Glomerular endothelial cell (primary cell): ENCODE measurements around the gene SPC25. TPM values are rescaled to one million over a fixed set of nuclear protein-coding genes. Genes with fewer than 3 reads are reported as not detected.
"Not testable (repeated sequence)": the region's sequence is repeated elsewhere in the genome, so short reads cannot be mapped to it uniquely, and the experiment has no call there.

Experiments
- DNase-seq: peaks from one replicate; pipeline ENCODE4 v3.0.0-alpha.2; 2011; ENCODE audit warnings: low read depth, low spot score; ENCODE audit errors: extremely low read depth
- total RNA-seq: library from RNA; depleted of rRNA; stranded (reverse); fragments of >200 nt; gene quantifications from 2 replicates; pipeline ENCODE4 v1.2.3, GENCODE V29; 2015

Gene SPC25
- total RNA-seq, result 1.6 and 6.4 TPM in 2 replicates

- DNase-seq, result peak; percentile 72
Observed at GRCh38 chr2:168890006-168890782, at the start of gene SPC25. TSS of gene SPC25 (minus strand) at chr2:168890430. CDS start at chr2:168889519, 911 bp downstream.

- DNase-seq, result no peak
Observed at GRCh38 chr2:168939918-168940317, 49.7 kb upstream of the SPC25 start.

- no peak for DNase-seq
Observed at GRCh38 chr2:168939061-168939460, 48.8 kb upstream of the SPC25 start.

- no peak for DNase-seq
Observed at GRCh38 chr2:168935810-168936581, 45.8 kb upstream of the SPC25 start.

GRCh38 chr2:168934826-168935225 is 44.6 kb upstream of the SPC25 start:
- DNase-seq, result no peak

- DNase-seq, result not testable (repeated sequence)
Observed at GRCh38 chr2:168932174-168932573, 41.9 kb upstream of the SPC25 start.

GRCh38 chr2:168930242-168930641 is 40.0 kb upstream of the SPC25 start:
- no peak for DNase-seq

GRCh38 chr2:168929031-168929430 is 38.8 kb upstream of the SPC25 start:
- no peak for DNase-seq

- no peak for DNase-seq
Observed at GRCh38 chr2:168928113-168928831, 38.0 kb upstream of the SPC25 start.

GRCh38 chr2:168926621-168927386 is 36.6 kb upstream of the SPC25 start:
- no peak for DNase-seq

GRCh38 chr2:168920504-168921157 is 30.4 kb upstream of the SPC25 start:
- peak; percentile 18 for DNase-seq

- DNase-seq, result no peak
Observed at GRCh38 chr2:168916331-168916675, 26.1 kb upstream of the SPC25 start.

GRCh38 chr2:168915441-168916330 is 25.5 kb upstream of the SPC25 start:
- DNase-seq, result no peak

- DNase-seq, result no peak
Observed at GRCh38 chr2:168913495-168913894, 23.3 kb upstream of the SPC25 start.

- no peak for DNase-seq
Observed at GRCh38 chr2:168912901-168913369, 22.7 kb upstream of the SPC25 start.

GRCh38 chr2:168912466-168912865 is 22.2 kb upstream of the SPC25 start:
- DNase-seq, result no peak

GRCh38 chr2:168910330-168910729 is 20.1 kb upstream of the SPC25 start:
- no peak for DNase-seq

GRCh38 chr2:168907940-168908662 is 17.9 kb upstream of the SPC25 start:
- no peak for DNase-seq
